Uterus (tissue), 2 donors: ENCODE measurements around the gene SUPT3H.

ENCODE experiments used
- CTCF ChIP-seq, 4 experiments: fragments of 200-600 bp in 2 of 4; fragments of 450-650 bp in 2 of 4; sonication (generic) in 2 of 4; IDR thresholded peaks; one replicate each; pipeline ENCODE4 v1.5.1; 2016 to 2019; ENCODE audit warnings: antibody characterized with exemption in 4 of 4, mild to moderate bottlenecking in 2 of 4, moderate library complexity in 1 of 4
- POLR2A ChIP-seq, 2 donors: fragments of 450-650 bp; IDR thresholded peaks; one replicate each; pipeline ENCODE4 v1.6.1; 2016; ENCODE audit warnings: antibody characterized with exemption in 2 of 2, mild to moderate bottlenecking in 1 of 2, moderate library complexity in 1 of 2

- TF ChIP-seq CTCF (IDR thresholded peaks at IDR 0.05) = no peak
- TF ChIP-seq POLR2A (IDR thresholded peaks at IDR 0.05) = no peak
Measured at GRCh38 chr6:45371924-45372573, 5.7 kb downstream of the SUPT3H start.
